GM12865 (cell line): Measurements from ENCODE around the gene CHFR.

ENCODE experiments used
- DNase-seq: peaks from one replicate; pipeline ENCODE4 v3.0.0; 2010; ENCODE audit warnings: low read depth
- H3K4me3 ChIP-seq: 2 replicates; pipeline ENCODE4 v1.5.1; 2011; ENCODE audit warnings: mild to moderate bottlenecking, low read depth, low read length, control low read depth
- TF ChIP-seq, protein P1 (sequence below): IDR thresholded peaks from 2 replicates; pipeline ENCODE4 v1.5.1; 2011; ENCODE audit warnings: low read length, control low read depth, low read depth, inconsistent platforms; ENCODE audit not compliant: insufficient read depth; ENCODE audit errors: missing control alignments

CHFR gene

DNA sequence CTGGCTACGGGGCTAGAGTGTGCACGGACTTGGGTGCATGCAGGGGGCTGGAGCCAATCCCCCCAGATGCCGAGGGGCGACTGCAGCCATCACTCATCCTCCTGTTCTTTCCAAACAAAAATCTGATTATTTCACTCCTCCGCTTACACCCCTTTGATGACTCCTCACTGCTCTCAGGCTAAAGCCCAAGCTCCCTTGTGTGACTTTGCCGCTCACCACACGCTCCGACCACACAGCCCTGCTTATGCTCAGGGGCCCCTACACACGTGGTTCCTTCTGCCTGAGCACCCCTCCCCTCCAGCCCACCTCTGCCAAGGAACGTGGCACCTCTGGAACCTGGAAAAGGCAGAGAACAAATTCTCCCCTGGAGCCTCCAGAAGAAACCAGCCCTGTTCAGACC lies 13.7 kb downstream of the CHFR start:
- DNase-seq, result no peak
- TF ChIP-seq, protein P1, sequence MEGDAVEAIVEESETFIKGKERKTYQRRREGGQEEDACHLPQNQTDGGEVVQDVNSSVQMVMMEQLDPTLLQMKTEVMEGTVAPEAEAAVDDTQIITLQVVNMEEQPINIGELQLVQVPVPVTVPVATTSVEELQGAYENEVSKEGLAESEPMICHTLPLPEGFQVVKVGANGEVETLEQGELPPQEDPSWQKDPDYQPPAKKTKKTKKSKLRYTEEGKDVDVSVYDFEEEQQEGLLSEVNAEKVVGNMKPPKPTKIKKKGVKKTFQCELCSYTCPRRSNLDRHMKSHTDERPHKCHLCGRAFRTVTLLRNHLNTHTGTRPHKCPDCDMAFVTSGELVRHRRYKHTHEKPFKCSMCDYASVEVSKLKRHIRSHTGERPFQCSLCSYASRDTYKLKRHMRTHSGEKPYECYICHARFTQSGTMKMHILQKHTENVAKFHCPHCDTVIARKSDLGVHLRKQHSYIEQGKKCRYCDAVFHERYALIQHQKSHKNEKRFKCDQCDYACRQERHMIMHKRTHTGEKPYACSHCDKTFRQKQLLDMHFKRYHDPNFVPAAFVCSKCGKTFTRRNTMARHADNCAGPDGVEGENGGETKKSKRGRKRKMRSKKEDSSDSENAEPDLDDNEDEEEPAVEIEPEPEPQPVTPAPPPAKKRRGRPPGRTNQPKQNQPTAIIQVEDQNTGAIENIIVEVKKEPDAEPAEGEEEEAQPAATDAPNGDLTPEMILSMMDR, result no peak
- no peak overlapping the region for H3K4me3 ChIP-seq

DNA sequence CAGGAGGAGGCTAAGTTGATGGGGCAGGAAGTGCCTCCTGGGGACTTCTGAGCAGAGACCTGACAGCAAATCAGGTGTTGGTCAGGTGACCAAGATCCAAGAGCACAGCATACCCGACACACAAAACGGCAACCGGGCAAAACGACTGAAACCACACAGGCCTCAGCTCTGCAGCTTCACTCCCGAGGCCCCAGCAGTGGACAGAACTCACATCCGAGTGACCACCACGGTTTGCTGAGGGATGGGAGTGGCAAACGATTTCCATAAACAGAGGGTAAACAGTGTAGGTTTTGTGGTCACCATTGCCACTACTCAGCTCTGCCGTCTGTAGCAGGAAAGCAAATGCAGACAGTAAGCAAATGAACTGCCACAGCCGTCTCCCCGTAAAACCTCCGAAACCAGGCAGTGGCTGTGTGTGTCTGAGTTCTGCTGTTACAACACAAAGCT lies 14.4 kb downstream of the CHFR start:
- no peak overlapping the region for H3K4me3 ChIP-seq
- DNase-seq, result no peak
- TF ChIP-seq, protein P1, result no peak

DNA sequence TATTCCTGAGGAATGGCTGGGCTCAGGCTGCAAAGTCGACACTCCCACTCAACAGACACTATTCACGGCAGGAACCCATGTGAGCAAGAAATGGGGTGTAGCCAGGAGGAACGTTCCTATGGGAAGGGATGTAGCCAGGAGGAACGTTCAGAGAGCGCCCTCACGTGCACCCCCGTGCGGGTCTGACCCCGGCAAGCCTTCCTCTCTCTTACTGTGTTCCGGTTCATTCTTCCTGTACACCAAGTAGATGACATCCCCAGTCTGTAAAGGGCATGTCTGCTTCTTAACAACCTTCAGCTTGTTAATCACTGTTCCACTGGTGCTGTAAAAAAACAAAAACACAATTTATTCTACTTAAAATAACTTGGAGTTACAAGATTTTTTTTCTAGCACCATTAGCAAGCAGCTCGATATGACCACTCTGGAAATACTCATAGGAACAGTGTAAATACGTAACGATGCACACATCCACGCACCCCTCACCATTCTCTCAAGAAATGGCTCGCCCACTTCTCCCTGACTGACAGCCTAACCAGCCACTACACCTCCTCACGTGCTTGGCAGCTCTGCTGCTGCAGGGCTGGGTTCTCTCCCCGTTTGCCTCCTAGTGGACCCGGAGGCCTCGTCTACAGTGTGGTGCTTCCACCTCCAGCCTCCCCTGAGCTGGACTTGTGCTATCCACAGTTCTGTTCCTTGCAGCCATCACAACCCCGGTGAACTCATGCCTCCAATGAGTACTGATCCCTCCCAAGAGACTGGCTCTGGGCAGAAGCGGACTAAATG lies 15.1 kb downstream of the CHFR start:
- no peak for DNase-seq
- TF ChIP-seq, protein P1, result no peak

DNA sequence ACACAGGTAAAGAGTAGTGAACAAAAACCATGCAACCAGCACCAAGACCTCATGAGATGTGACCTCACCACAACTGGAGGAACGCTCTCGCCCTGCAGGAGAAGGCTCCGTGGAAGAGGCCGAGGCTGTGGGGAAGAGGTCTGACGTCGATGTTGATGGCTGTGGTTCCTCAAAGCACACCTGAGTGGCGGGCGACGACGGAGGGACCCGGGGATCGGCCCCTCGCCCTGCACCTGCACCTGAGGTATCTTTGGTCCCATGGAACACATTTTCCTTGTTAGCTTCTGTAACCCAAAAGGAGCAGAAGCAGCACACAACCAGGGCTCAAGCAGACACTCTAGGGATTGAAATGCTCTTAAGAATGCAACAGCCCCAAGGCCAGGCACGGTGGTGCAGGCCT lies 17.9 kb downstream of the CHFR start:
- H3K4me3 ChIP-seq, result no peak overlapping the region

More for the DNA sequence above, 15.1 kb downstream of the CHFR start:
- H3K4me3 ChIP-seq, result no peak overlapping the region

GRCh38 chr12:132866251-132866828 lies 21.1 kb downstream of the CHFR start:
- DNase-seq, result no peak
- TF ChIP-seq, protein P1, result no peak
- H3K4me3 ChIP-seq, result no peak overlapping the region

More for the DNA sequence above, 17.9 kb downstream of the CHFR start:
- TF ChIP-seq, protein P1, result no peak
- no peak for DNase-seq

- no peak overlapping the region for H3K4me3 ChIP-seq
- TF ChIP-seq, protein P1, result no peak
- DNase-seq, result no peak
These were observed 25.8 kb downstream of the CHFR start for GRCh38 chr12:132861558-132861957.
